Neural cell (in vitro differentiated cells): Measurements from ENCODE around the gene ZBTB12. TPM values are rescaled to one million over a fixed set of nuclear protein-coding genes. Genes with fewer than 3 reads are reported as not detected.

Experiments
- H2AFZ ChIP-seq: fragments of 200-600, 300-800 bp; sonication (generic), shearing (Covaris generic); 2 replicates; pipeline ENCODE4 v1.6.0; 2014; ENCODE audit warnings: low read depth, mild to moderate bottlenecking, antibody characterized with exemption, low read length, moderate library complexity
- H3F3A ChIP-seq: fragments of 200-600 bp; shearing (Covaris generic); 2 replicates; pipeline ENCODE4 v1.6.1; 2016; ENCODE audit warnings: mild to moderate bottlenecking, moderate library complexity, mixed read lengths, antibody characterized with exemption, low read length; ENCODE audit not compliant: insufficient read depth, poor library complexity, severe bottlenecking
- H3K27ac ChIP-seq: fragments of 200-600, 300-800 bp; sonication (generic), shearing (Covaris generic); 2 replicates; pipeline ENCODE4 v1.5.1; 2014; ENCODE audit warnings: mild to moderate bottlenecking, low read length, moderate library complexity
- H3K27me3 ChIP-seq: fragments of 300-800, 200-600 bp; sonication (generic), shearing (Covaris generic); 2 replicates; pipeline ENCODE4 v1.6.0; 2014; ENCODE audit warnings: mild to moderate bottlenecking, low read depth, low read length, moderate library complexity; ENCODE audit not compliant: insufficient read depth
- H3K36me3 ChIP-seq: fragments of 300-800, 200-600 bp; sonication (generic), shearing (Covaris generic); 2 replicates; pipeline ENCODE4 v1.5.1; 2014; ENCODE audit warnings: mild to moderate bottlenecking, antibody characterized with exemption, low read length, moderate library complexity; ENCODE audit not compliant: insufficient read depth
- H3K4me2 ChIP-seq: fragments of 300-800, 200-600 bp; sonication (generic), shearing (Covaris generic); 2 replicates; pipeline ENCODE4 v1.6.0; 2014; ENCODE audit warnings: mild to moderate bottlenecking, low read length
- H3K4me3 ChIP-seq: fragments of 300-800, 200-600 bp; sonication (generic), shearing (Covaris generic); 2 replicates; pipeline ENCODE4 v1.5.1; 2014; ENCODE audit warnings: mild to moderate bottlenecking, low read length, moderate library complexity
- H3K79me2 ChIP-seq: fragments of 200-600 bp; shearing (Covaris generic); replicated peaks from 2 replicates; pipeline ENCODE4 v1.6.0; 2014; ENCODE audit warnings: mild to moderate bottlenecking, low read length, moderate library complexity; ENCODE audit not compliant: insufficient read depth
- H3K9ac ChIP-seq: fragments of 300-800, 200-600 bp; sonication (generic), shearing (Covaris generic); 2 replicates; pipeline ENCODE4 v1.6.1; 2016; ENCODE audit warnings: mild to moderate bottlenecking, low read length, mixed read lengths
- H3K9me2 ChIP-seq: fragments of 200-600 bp; shearing (Covaris generic); 2 replicates; pipeline ENCODE4 v1.6.1; 2016; ENCODE audit warnings: mild to moderate bottlenecking, low read length, mixed read lengths; ENCODE audit not compliant: insufficient read depth
- H3K9me3 ChIP-seq: fragments of 200-600, 300-800 bp; sonication (generic), shearing (Covaris generic); 2 replicates; pipeline ENCODE4 v1.6.1; 2016; ENCODE audit warnings: mild to moderate bottlenecking, mixed run types, low read length, moderate library complexity, mixed read lengths
- H4K20me1 ChIP-seq: fragments of 200-600 bp; shearing (Covaris generic); 2 replicates; pipeline ENCODE4 v1.6.1; 2016; ENCODE audit warnings: mild to moderate bottlenecking, mixed run types; ENCODE audit not compliant: insufficient read depth
- CTCF ChIP-seq: fragments of 450-650 bp; IDR thresholded peaks from 2 replicates; pipeline ENCODE4 v1.5.1; 2014; ENCODE audit warnings: antibody characterized with exemption, mild to moderate bottlenecking, moderate library complexity; ENCODE audit not compliant: poor library complexity, severe bottlenecking
- EP300 ChIP-seq: fragments of 450-650 bp; conservative IDR thresholded peaks from 2 replicates; pipeline ENCODE4 v1.6.1; 2014; ENCODE audit warnings: antibody characterized with exemption, mild to moderate bottlenecking, moderate library complexity; ENCODE audit not compliant: poor library complexity, severe bottlenecking
- EZH2 ChIP-seq: fragments of 200-600, 300-800 bp; shearing (Covaris generic), sonication (generic); IDR thresholded peaks from 2 replicates; pipeline ENCODE4 v1.6.1; 2014; ENCODE audit warnings: antibody characterized with exemption, low read length, borderline replicate concordance, mild to moderate bottlenecking; ENCODE audit not compliant: insufficient read depth, poor library complexity, severe bottlenecking
- MXI1 ChIP-seq: fragments of 450-650 bp; conservative IDR thresholded peaks from 2 replicates; pipeline ENCODE4 v1.6.1; 2014; ENCODE audit warnings: antibody characterized with exemption, mild to moderate bottlenecking; ENCODE audit not compliant: poor library complexity, severe bottlenecking
- POLR2AphosphoS5 ChIP-seq: IDR thresholded peaks from 2 replicates; pipeline ENCODE4 v1.6.1; 2012
- RAD21 ChIP-seq: fragments of 450-650 bp; conservative IDR thresholded peaks from 2 replicates; pipeline ENCODE4 v1.6.1; 2014; ENCODE audit warnings: antibody characterized with exemption, mild to moderate bottlenecking, moderate library complexity
- SMC3 ChIP-seq: fragments of 450-650 bp; conservative IDR thresholded peaks from 2 replicates; pipeline ENCODE4 v1.6.1; 2014; ENCODE audit warnings: antibody characterized with exemption, mild to moderate bottlenecking, moderate library complexity; ENCODE audit not compliant: poor library complexity
- TAF1 ChIP-seq: IDR thresholded peaks from 2 replicates; pipeline ENCODE4 v1.6.1; 2012; ENCODE audit warnings: low read depth
- polyA plus RNA-seq: library from polyadenylated mRNA; depleted of rRNA; stranded (reverse); fragments of >200 nt; gene quantifications from 2 replicates; pipeline ENCODE4 v1.2.3, GENCODE V29; 2014
- TF ChIP-seq, protein P1 (sequence below): IDR thresholded peaks from 2 replicates; pipeline ENCODE4 v1.6.1; 2012; ENCODE audit warnings: borderline replicate concordance

The ZBTB12 gene
- polyA plus RNA-seq, 1 donor from 2014 or later, result 21.4 TPM

- Histone ChIP-seq H3K36me3 (no peaks in the 10 kb centered on the region), H3K27ac (no peak overlapping the region), H3K27me3 (no peaks in the 10 kb centered on the region), H3K4me3 (no peak overlapping the region), H3K9me2 (no peaks in the 10 kb centered on the region), H3K4me2 (no peak overlapping the region), H4K20me1 (no peaks in the 10 kb centered on the region), H3F3A (no peaks in the 10 kb centered on the region), H3K9me3 (no peaks in the 10 kb centered on the region), H3K9ac (no peak overlapping the region), H2AFZ (no peak overlapping the region), H3K79me2 (no peaks in the 10 kb centered on the region)
- no peak for TF ChIP-seq SMC3
- no peak for TF ChIP-seq RAD21
- TF ChIP-seq EP300, result no peak
- TF ChIP-seq POLR2AphosphoS5, result no peak
- TF ChIP-seq CTCF, result no peak
- TF ChIP-seq, protein P1, sequence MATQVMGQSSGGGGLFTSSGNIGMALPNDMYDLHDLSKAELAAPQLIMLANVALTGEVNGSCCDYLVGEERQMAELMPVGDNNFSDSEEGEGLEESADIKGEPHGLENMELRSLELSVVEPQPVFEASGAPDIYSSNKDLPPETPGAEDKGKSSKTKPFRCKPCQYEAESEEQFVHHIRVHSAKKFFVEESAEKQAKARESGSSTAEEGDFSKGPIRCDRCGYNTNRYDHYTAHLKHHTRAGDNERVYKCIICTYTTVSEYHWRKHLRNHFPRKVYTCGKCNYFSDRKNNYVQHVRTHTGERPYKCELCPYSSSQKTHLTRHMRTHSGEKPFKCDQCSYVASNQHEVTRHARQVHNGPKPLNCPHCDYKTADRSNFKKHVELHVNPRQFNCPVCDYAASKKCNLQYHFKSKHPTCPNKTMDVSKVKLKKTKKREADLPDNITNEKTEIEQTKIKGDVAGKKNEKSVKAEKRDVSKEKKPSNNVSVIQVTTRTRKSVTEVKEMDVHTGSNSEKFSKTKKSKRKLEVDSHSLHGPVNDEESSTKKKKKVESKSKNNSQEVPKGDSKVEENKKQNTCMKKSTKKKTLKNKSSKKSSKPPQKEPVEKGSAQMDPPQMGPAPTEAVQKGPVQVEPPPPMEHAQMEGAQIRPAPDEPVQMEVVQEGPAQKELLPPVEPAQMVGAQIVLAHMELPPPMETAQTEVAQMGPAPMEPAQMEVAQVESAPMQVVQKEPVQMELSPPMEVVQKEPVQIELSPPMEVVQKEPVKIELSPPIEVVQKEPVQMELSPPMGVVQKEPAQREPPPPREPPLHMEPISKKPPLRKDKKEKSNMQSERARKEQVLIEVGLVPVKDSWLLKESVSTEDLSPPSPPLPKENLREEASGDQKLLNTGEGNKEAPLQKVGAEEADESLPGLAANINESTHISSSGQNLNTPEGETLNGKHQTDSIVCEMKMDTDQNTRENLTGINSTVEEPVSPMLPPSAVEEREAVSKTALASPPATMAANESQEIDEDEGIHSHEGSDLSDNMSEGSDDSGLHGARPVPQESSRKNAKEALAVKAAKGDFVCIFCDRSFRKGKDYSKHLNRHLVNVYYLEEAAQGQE, result no peak
Observed at GRCh38 chr6:31876357-31876756, 25.5 kb downstream of the ZBTB12 start.

DNA sequence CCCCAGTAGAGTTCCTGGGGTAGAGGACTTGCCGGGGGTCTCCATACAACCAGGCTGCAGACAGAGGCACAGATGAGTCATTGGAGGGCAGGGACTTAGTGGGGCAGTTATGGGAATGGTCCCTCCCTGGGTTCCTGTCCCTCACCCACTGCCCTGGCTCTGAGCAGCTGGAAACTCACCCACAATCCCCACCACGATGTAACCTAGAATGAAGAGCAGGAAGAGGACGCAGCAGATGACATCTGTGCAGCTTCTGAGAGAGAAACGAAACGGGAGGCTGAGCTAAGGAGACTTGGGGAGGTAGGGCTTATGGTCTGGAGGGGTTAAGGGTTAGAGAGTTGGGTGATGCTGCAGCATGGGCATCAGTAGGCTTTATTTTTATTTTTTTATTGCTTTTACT lies 26.0 kb downstream of the ZBTB12 start:
- no peaks in the 10 kb centered on the region for H3K27me3 ChIP-seq
- H3K4me2 ChIP-seq, result no peak overlapping the region
- no peaks in the 10 kb centered on the region for H3K36me3 ChIP-seq
- no peak overlapping the region for H3K9ac ChIP-seq
- TF ChIP-seq POLR2AphosphoS5, result no peak
- TF ChIP-seq TAF1, result no peak
- TF ChIP-seq CTCF, result no peak
- no peak for TF ChIP-seq EZH2
- TF ChIP-seq EP300, result no peak
- no peak for TF ChIP-seq RAD21
- no peak for TF ChIP-seq MXI1
- no peak for TF ChIP-seq SMC3
- TF ChIP-seq, protein P1, result no peak
- H3F3A ChIP-seq, result no peaks in the 10 kb centered on the region
- no peak overlapping the region for H2AFZ ChIP-seq
- H4K20me1 ChIP-seq, result no peaks in the 10 kb centered on the region
- H3K9me2 ChIP-seq, result no peaks in the 10 kb centered on the region
- H3K79me2 ChIP-seq, result no peaks in the 10 kb centered on the region
- H3K27ac ChIP-seq, result no peak overlapping the region
- no peak overlapping the region for H3K4me3 ChIP-seq
- H3K9me3 ChIP-seq, result no peaks in the 10 kb centered on the region
